ENCODE results near the gene MFAP5. TPM values are rescaled to one million over a fixed set of nuclear protein-coding genes. Genes with fewer than 3 reads are reported as not detected.

MFAP5 gene
- total RNA-seq, 1 donor from 2014 or later = 105 TPM

DNA sequence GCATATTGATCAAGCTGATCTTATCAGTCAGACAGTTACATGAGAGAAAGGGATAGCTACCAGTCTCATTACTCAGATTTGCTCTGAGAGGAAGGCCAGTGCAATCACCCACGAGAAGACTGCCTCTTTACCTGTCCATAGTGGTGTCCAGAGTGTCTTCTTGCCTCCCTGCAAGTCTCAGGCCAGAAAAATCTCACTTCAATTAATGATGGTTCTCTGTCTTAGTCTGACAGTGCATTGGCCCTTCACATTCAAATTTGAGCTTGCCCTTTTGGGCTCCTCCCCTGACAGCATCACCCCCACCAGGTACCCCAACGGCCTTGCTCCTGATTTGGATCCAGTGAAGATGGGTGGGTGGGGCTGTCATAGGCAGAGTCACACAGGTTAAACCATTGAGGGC, 50.0 kb downstream of the MFAP5 start, which contains the start of gene AICDA:
Gene AICDA (minus strand): TSS at position 231 of the 400 bp plus-strand sequence. CDS start 92 bp downstream, at position 139.
- H3K4me3 Mint-ChIP-seq (ENCODE audit: unreplicated experiment) = no peak within 1 kb of the TSS
- Histone ChIP-seq H3K9me3 (ENCODE audit: insufficient read depth, low read depth, low read length) (no peaks in the 10 kb centered on the region), H3K27me3 (ENCODE audit: insufficient read depth, low read length) (no peaks in the 10 kb centered on the region), H3K36me3 (ENCODE audit: insufficient read depth, low read length) (no peaks in the 10 kb centered on the region), H3K4me3 (ENCODE audit: insufficient read depth, low read depth, low read length) (no peak within 1 kb of the TSS), H3K79me2 (ENCODE audit: insufficient read depth, low read length) (no peaks in the 10 kb centered on the region), H3K9ac (ENCODE audit: low read length) (no peak within 1 kb of the TSS), H3K4me1 (ENCODE audit: insufficient read depth, low read length) (no peaks in the 10 kb centered on the region), H3K4me2 (ENCODE audit: low read length) (no peak within 1 kb of the TSS), H3K27ac (ENCODE audit: low read depth, low read length) (no peak within 1 kb of the TSS), H4K20me1 (ENCODE audit: insufficient read depth, low read length) (no peaks in the 10 kb centered on the region), H2AFZ (ENCODE audit: low read depth, low read length) (no peak within 1 kb of the TSS)
- H3K36me3 Mint-ChIP-seq (ENCODE audit: low read depth, unreplicated experiment) = no peaks in the 10 kb centered on the region
- no peaks in the 10 kb centered on the region for H3K9me3 Mint-ChIP-seq (ENCODE audit: unreplicated experiment)
- no peak within 1 kb of the TSS for H3K27ac Mint-ChIP-seq (ENCODE audit: unreplicated experiment)
- H3K4me1 Mint-ChIP-seq (ENCODE audit: low read depth, unreplicated experiment) = peaks cover 4% of the 10 kb centered on the region
- no peak for FAIRE-seq
- H3K27me3 Mint-ChIP-seq (ENCODE audit: low read depth, unreplicated experiment) = no peaks in the 10 kb centered on the region
- TF ChIP-seq CTCF (IDR thresholded peaks at IDR 0.05; ENCODE audit: insufficient read depth, low read depth, low read length) (no peak), EZH2 (IDR thresholded peaks at IDR 0.05; ENCODE audit: insufficient read depth, low read length) (no peak)
- DNase-seq (ENCODE audit: low read depth) = no peak

GRCh38 chr12:8609061-8609570, 53.5 kb downstream of the MFAP5 start:
- H3K9me3 Mint-ChIP-seq (ENCODE audit: unreplicated experiment) = no peaks in the 10 kb centered on the region
- FAIRE-seq (no peak), DNase-seq (ENCODE audit: low read depth) (peak; percentile 33)
- Histone ChIP-seq H3K4me2 (ENCODE audit: low read length) (peak overlapping the region; percentile 21), H3K4me3 (ENCODE audit: insufficient read depth, low read depth, low read length) (no peak overlapping the region), H3K27ac (ENCODE audit: low read depth, low read length) (no peak overlapping the region), H4K20me1 (ENCODE audit: insufficient read depth, low read length) (no peaks in the 10 kb centered on the region), H3K9ac (ENCODE audit: low read length) (no peak overlapping the region), H2AFZ (ENCODE audit: low read depth, low read length) (peak overlapping the region; percentile 18), H3K4me1 (ENCODE audit: insufficient read depth, low read length) (no peaks in the 10 kb centered on the region), H3K79me2 (ENCODE audit: insufficient read depth, low read length) (no peaks in the 10 kb centered on the region), H3K9me3 (ENCODE audit: insufficient read depth, low read depth, low read length) (no peaks in the 10 kb centered on the region), H3K36me3 (ENCODE audit: insufficient read depth, low read length) (no peaks in the 10 kb centered on the region), H3K27me3 (ENCODE audit: insufficient read depth, low read length) (no peaks in the 10 kb centered on the region)
- TF ChIP-seq CTCF (IDR thresholded peaks at IDR 0.05; ENCODE audit: insufficient read depth, low read depth, low read length) (peak; percentile 86), EZH2 (IDR thresholded peaks at IDR 0.05; ENCODE audit: insufficient read depth, low read length) (no peak)
- H3K27me3 Mint-ChIP-seq (ENCODE audit: low read depth, unreplicated experiment) = peaks cover 7% of the 10 kb centered on the region
- peaks cover 4% of the 10 kb centered on the region for H3K4me1 Mint-ChIP-seq (ENCODE audit: low read depth, unreplicated experiment)
- H3K36me3 Mint-ChIP-seq (ENCODE audit: low read depth, unreplicated experiment) = no peaks in the 10 kb centered on the region
- H3K4me3 Mint-ChIP-seq (ENCODE audit: unreplicated experiment) = no peak overlapping the region
- no peak overlapping the region for H3K27ac Mint-ChIP-seq (ENCODE audit: unreplicated experiment)

DNA sequence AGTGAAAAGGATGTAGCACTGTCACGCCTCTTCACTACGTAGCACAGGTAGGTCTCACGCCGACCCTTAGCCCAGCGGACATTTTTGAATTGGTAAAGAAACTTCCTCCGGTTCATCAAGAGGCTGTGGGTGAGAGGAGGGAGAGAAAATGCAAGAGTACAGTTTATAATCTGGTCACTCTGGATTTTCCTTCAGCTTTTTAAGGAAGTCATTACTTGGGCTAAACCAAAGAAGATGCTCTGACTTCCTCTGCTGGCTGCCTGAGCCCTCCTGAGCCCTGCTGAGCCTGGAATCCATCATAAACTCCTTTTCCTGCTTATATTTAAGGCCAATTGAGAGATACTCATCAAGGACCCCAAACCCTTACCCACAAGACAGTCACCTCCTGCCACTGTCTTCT, 55.7 kb downstream of the MFAP5 start:
- Histone ChIP-seq H3K9ac (ENCODE audit: low read length) (no peak overlapping the region), H4K20me1 (ENCODE audit: insufficient read depth, low read length) (no peaks in the 10 kb centered on the region), H3K4me3 (ENCODE audit: insufficient read depth, low read depth, low read length) (no peak overlapping the region), H2AFZ (ENCODE audit: low read depth, low read length) (no peak overlapping the region), H3K4me1 (ENCODE audit: insufficient read depth, low read length) (no peaks in the 10 kb centered on the region), H3K9me3 (ENCODE audit: insufficient read depth, low read depth, low read length) (no peaks in the 10 kb centered on the region), H3K4me2 (ENCODE audit: low read length) (no peak overlapping the region), H3K36me3 (ENCODE audit: insufficient read depth, low read length) (no peaks in the 10 kb centered on the region), H3K79me2 (ENCODE audit: insufficient read depth, low read length) (no peaks in the 10 kb centered on the region), H3K27ac (ENCODE audit: low read depth, low read length) (no peak overlapping the region), H3K27me3 (ENCODE audit: insufficient read depth, low read length) (no peaks in the 10 kb centered on the region)
- peaks cover 4% of the 10 kb centered on the region for H3K4me1 Mint-ChIP-seq (ENCODE audit: low read depth, unreplicated experiment)
- H3K27ac Mint-ChIP-seq (ENCODE audit: unreplicated experiment) = no peak overlapping the region
- DNase-seq (ENCODE audit: low read depth) (no peak), FAIRE-seq (no peak)
- H3K4me3 Mint-ChIP-seq (ENCODE audit: unreplicated experiment) = no peak overlapping the region
- peaks cover 7% of the 10 kb centered on the region for H3K27me3 Mint-ChIP-seq (ENCODE audit: low read depth, unreplicated experiment)
- H3K9me3 Mint-ChIP-seq (ENCODE audit: unreplicated experiment) = no peaks in the 10 kb centered on the region
- no peaks in the 10 kb centered on the region for H3K36me3 Mint-ChIP-seq (ENCODE audit: low read depth, unreplicated experiment)
- TF ChIP-seq CTCF (IDR thresholded peaks at IDR 0.05; ENCODE audit: insufficient read depth, low read depth, low read length) (no peak), EZH2 (IDR thresholded peaks at IDR 0.05; ENCODE audit: insufficient read depth, low read length) (no peak)
